HG03575 (cell line): Measurements from ENCODE around the gene OR6F1.
"Not testable (repeated sequence)": the region's sequence is repeated elsewhere in the genome, so short reads cannot be mapped to it uniquely, and the experiment has no call there.

ENCODE experiments used
- ATAC-seq: cut with Tn5 transposase; IDR thresholded peaks from one replicate; pipeline ENCODE4 v1.9.1; 2021; ENCODE audit not compliant: unreplicated experiment, insufficient number of reproducible peaks, low FRiP score; ENCODE audit errors: extremely low read depth

The OR6F1 gene

DNA sequence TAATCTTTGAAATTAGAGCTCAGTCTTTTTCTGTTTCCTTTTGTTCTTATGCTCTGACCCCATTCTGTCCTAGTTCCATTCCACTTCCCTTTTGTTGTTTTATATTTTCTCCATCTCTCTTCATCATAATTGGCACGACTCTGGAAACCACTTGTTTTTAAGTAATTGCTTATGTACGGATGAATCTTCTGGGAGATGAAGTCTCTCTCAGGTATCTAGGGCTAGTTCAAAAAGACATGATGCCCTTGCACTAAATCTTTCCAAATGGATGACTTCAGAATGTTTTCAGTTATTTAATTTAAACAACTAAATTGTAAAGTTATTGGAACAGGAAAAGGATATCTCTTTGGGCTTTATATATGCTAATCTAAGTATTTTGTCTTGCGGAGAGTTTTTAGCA is at the start of gene OR6F1:
Gene OR6F1 (minus strand): TSS at position 101 of the 400 bp plus-strand sequence. CDS start 3,891 bp downstream, outside the sequence.
- no peak for ATAC-seq

GRCh38 chr1:247760456-247760855 is 44.0 kb upstream of the OR6F1 start, which contains the start of gene OR1C1:
OR1C1 (minus strand) TSS chr1:247760556; CDS start chr1:247758406, 2,150 bp downstream.
- no peak for ATAC-seq

DNA sequence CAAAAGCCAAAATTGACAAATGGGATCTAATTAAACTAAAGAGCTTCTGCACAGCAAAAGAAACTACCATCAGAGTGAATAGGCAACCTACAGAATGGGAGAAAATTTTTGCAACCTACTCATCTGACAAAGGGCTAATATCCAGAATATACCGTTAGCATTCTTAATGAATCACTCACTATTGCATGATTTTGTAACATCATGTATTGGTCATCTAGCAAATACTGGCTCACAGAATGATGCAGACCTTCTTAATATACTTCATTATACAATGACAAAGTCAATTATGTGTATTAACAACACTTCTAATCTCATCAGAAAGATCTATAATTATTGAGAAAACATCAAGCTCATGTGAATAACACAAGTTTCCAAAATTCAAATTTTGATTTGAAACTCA is 37.9 kb upstream of the OR6F1 start:
- ATAC-seq: not testable (repeated sequence)

GRCh38 chr1:247749870-247750269 is 33.4 kb upstream of the OR6F1 start:
- ATAC-seq: no peak

GRCh38 chr1:247748041-247748440 is 31.6 kb upstream of the OR6F1 start, which contains the start of gene OR14A2:
OR14A2 (minus strand) TSS chr1:247748141.
- ATAC-seq: no peak

DNA sequence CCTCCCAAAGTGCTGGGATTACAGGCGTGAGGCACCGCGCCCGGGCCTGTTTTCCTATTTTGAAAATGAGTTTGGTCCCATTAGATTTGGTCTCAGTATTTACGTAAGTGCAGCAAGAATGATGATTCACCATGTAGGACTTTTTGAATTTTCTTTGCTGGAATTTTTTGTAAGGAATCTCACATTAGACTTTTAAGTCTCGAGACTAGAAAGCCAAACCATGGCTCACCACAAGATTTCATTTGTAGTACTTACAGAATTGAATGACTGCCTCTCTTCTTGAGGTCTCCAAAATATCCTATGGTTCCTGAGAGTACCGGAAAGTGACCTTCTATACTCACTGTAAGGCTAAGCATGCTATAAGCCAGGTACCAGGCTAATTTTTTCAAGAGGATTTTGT is 31.2 kb upstream of the OR6F1 start:
- no peak for ATAC-seq

DNA sequence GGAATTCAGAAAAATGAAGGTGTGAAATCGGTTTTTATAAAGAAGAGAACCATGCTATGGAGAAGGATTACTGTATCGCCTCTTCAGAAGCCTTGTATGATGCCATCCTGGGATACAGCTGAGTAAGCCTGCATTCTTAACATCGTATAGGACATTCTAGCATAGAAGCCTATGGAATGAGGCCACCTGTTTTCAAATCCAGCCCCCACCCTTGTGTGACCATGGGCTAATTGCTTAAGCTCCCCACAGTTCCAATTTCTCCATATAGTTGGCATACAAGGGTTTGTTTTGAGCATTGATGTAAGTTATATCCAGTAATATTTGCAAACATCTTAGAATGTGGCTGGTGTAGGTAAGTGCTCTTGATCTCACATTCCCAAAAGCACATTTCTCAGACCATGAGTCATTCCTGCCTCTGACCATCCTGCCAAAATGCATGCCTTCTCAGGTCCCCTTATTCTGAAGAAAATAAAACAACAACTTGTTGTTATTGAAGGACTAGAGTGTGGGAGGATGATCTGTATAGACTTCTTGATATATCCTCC is 30.0 kb upstream of the OR6F1 start:
- no peak for ATAC-seq

DNA sequence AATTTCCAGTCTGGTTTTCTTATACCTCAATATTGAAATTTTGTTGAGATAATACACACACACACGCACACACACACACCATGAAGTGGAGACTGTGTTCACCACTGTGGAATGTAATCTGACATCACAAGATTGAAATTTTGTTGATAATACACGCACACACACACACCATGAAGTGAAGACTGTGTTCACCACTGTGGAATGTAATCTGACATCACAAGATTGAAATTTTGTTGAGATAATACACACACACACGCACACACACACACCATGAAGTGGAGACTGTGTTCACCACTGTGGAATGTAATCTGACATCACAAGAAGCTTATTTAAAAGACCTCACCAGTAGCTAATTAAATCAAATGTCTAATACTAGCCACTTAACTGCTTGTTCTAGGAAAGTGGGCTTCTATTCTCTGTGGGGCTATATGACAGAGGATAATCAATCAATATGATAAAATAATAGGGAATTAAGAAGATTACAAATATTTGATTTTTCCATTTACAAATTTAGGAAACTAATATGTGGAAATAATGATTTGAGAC is 25.8 kb upstream of the OR6F1 start:
- not testable (repeated sequence) for ATAC-seq

DNA sequence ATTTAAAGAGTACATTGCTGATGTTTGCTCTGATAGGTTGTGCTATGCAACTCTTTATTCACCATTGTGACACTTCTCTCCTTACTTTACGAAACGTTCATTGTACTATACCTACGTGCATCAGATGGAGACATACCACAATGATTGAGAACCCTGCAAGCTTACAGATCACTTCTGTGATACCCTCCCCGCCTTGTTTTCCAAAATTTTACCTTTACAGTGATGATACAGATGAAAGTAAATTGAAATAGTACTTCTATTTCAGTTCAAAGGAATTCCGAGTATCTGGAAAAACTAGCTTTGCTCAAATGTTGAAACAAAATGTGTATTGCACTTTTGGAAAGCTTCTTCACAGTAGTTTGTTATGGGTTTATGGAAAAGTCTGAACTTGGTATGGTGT is 25.3 kb upstream of the OR6F1 start:
- ATAC-seq: no peak

- no peak for ATAC-seq
These were observed 24.3 kb upstream of the OR6F1 start for GRCh38 chr1:247740721-247741120.

DNA sequence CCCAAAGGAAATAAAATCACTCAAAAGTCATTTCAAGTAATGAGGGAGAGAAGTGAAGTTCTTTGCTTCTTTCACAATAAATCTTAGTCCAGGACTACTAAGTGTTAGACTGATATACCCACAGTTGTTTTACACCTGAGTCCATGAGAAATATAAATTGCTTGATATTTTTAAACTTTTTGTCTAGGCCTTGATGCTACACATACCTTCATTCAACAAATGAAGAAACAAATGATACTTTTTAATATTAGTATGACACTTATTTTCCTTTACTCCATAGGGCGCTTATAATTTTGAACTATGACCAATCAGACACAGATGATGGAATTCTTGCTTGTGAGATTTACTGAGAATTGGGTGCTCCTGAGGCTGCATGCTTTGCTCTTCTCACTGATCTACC is 21.9 kb upstream of the OR6F1 start, which contains the start of gene OR14K1:
Gene OR14K1 (plus strand): TSS at position 301 of the 400 bp plus-strand sequence. CDS start 0 bp downstream, at position 301.
- no peak for ATAC-seq

DNA sequence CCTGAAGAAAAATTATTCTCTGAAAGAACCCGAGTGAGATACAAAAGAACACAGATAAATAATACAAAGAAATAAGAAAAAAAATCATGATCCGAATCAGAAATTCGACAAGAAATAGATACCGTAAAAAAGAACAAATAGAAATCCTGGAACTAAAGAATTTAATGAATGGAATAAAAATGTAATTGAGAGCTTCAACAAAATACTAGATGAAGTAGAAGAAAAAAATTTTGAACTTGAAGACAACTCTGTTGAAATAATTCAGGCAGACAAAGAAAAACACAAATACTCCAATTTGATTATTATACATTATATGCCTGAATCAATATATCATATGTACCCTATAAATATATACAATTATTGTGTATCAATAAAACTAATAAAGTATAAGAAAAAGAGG is 4.8 kb upstream of the OR6F1 start:
- no peak for ATAC-seq

GRCh38 chr1:247713753-247714152 is 2.7 kb downstream of the OR6F1 start:
- no peak for ATAC-seq

DNA sequence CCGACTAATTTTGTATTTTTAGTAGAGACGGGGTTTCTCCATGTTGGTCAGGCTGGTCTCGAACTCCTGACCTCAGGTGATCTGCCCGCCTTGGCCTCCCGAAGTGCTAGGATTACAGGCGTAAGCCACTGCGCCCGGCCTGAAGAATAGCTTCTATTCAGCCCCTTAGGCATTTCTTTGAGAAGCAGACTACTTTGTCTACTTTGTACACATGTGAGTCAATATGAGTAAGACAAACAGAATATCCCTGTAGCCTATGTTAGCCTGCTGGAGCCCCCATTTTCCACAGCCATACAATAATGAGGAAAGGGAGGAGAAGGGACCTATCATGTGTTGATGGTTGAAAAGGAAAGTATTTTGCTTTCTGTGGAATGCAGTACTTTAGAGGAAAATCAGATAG is 5.8 kb downstream of the OR6F1 start:
- not testable (repeated sequence) for ATAC-seq

GRCh38 chr1:247701338-247701737 is 15.1 kb downstream of the OR6F1 start:
- no peak for ATAC-seq

GRCh38 chr1:247681288-247681897 is 35.1 kb downstream of the OR6F1 start:
- no peak for ATAC-seq

DNA sequence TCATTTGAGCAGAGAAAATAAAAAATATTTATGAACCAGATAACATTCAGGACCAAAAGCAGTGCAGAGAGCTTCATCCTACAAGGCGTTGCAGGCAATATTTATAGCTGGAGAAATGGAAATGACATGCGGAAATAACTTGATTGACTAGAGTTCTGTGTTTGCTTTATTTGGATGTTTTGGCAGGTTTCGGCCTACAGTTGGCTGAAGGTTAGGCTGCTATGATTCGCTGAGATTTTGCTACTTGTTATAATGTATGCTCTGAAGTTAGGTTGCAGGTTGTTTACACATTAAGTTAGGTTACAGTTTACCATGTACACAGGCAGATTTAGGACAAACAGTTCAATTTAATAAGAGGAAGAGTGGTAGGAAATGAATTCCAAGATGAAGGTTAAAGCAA is 36.3 kb downstream of the OR6F1 start:
- no peak for ATAC-seq

GRCh38 chr1:247679639-247680038 is 36.8 kb downstream of the OR6F1 start, which contains the start of gene OR13G1:
OR13G1 (minus strand) TSS chr1:247679739; CDS start chr1:247673041, 6,698 bp downstream.
- no peak for ATAC-seq

- no peak for ATAC-seq
These were observed 47.2 kb downstream of the OR6F1 start for GRCh38 chr1:247669225-247669624.
